ES-I3 (cell line): ENCODE measurements around the gene ADH1C.
"Not testable (repeated sequence)": the region's sequence is repeated elsewhere in the genome, so short reads cannot be mapped to it uniquely, and the experiment has no call there.

Experiments used
- H3K36me3 ChIP-seq: 2 replicates; pipeline ENCODE4 v1.6.1; 2013; ENCODE audit warnings: mild to moderate bottlenecking, low read length, control low read depth, moderate library complexity; ENCODE audit not compliant: insufficient read depth
- H3K4me1 ChIP-seq: 2 replicates; pipeline ENCODE4 v1.6.1; 2013; ENCODE audit warnings: mild to moderate bottlenecking, control low read depth, low read length; ENCODE audit not compliant: insufficient read depth
- H3K9ac ChIP-seq: 2 replicates; pipeline ENCODE4 v1.6.1; 2013; ENCODE audit warnings: low read depth, mild to moderate bottlenecking, low read length, moderate library complexity
- H3K9me3 ChIP-seq: 2 replicates; pipeline ENCODE4 v1.6.1; 2013; ENCODE audit warnings: mild to moderate bottlenecking, low read length, moderate library complexity; ENCODE audit not compliant: control insufficient read depth, insufficient read depth

Gene ADH1C

DNA sequence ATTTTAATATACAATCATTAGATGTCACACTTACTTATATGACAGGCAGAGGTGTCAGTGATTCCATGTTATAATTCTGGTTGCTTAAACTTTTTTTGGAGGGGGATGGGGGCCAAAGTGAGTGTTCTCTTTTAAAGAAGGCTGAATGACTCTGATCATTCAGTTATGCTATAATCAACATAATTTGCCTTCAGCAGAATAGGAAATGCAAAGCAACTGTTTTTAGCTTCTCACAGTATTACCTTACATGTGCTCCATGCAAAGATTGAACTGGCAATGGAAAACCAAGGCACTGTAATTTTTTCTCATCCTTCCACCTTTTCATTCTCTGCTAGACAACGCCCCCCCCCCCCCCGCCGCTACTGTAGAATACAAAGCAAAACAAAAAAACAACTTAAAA is 13.4 kb downstream of the ADH1C start:
- Histone ChIP-seq H3K4me1 (no peaks in the 10 kb centered on the region), H3K9me3 (no peaks in the 10 kb centered on the region), H3K9ac (no peak overlapping the region), H3K36me3 (no peaks in the 10 kb centered on the region)

DNA sequence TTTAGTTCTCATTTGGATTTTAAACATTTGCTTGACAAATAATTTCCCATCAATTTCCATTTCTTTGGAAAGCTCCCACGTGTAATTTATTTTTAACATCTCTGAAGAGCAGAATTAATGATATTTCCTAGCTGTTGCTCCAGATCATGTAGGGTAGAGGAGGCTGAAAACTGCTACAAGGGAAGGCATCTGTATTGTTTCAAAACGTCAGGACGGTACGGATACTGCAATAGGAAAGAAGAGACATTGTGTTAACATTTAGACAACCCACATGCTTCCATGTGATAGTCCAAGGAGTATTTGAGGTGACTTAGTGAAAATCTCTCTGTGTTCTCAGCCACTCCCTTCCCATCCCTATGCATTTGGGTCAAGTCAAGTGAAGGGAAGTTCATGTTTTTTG is 16.0 kb downstream of the ADH1C start:
- H3K4me1 ChIP-seq, result no peaks in the 10 kb centered on the region
- H3K9ac ChIP-seq, result no peak overlapping the region
- H3K36me3 ChIP-seq, result no peaks in the 10 kb centered on the region
- no peaks in the 10 kb centered on the region for H3K9me3 ChIP-seq

DNA sequence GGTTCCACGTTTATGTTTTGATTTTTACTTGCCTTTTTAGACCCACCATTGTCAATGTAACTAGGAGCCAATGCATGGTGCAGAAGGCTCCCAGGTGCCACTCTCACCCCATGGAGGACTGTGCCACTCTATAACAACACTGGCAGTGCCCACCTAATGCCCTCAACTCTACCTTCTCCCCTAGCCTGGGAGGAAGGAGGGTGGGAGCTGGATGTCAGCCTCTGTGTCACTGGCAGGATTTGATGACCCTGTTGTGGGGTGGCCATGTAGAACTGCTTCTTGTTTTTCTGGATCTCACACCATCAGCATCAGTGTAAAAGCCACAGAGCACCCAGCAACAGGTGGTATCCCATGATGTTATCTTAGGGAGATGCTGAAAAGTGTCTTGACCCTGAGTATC is 17.7 kb downstream of the ADH1C start:
- no peak overlapping the region for H3K9ac ChIP-seq
- H3K4me1 ChIP-seq, result no peaks in the 10 kb centered on the region
- H3K9me3 ChIP-seq, result no peaks in the 10 kb centered on the region
- H3K36me3 ChIP-seq, result no peaks in the 10 kb centered on the region

DNA sequence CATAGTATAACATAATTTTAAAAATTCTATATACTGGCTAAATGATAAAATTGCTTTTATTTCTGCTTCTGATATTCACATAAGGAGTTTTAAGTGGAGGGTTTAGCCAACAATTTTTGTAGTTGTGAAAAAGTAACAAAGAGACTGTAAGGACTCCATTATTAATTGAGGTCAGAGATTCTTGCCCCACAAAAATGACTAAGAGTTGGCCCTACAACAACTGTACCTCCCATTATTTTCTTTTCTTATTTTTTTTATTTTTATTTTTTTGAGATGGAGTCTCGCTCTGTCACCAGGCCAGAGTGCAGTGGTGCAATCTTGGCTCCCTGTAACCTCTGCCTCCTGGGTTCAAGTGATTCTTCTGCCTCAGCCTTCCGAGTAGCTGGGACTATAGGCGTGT is 21.9 kb downstream of the ADH1C start:
- Histone ChIP-seq H3K4me1 (no peaks in the 10 kb centered on the region), H3K9me3 (peaks cover 8% of the 10 kb centered on the region; the same call in 1 of the 2 replicates), H3K36me3 (no peaks in the 10 kb centered on the region), H3K9ac (no peak overlapping the region)

DNA sequence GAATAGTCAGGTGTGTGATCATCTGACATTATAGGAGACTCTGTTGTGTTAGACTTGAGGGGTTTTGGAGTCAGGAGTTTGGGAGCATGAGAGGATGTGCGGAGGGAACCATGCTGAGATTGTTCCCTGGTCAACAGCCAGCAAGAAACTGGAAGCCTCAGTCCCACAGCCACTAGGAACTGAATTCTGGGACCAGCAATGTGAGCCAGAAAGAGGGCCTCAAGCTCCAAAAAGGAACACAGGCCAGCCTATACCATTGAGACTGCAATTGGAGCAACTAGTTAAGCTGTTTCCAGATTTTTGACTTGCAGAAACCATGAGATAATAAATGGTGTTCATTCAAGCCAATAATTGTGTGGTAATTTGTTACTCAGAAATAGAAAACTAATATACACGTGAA is 22.7 kb downstream of the ADH1C start:
- no peaks in the 10 kb centered on the region for H3K4me1 ChIP-seq
- H3K36me3 ChIP-seq, result no peaks in the 10 kb centered on the region
- no peak overlapping the region for H3K9ac ChIP-seq
- peaks cover 8% of the 10 kb centered on the region; the same call in 1 of the 2 replicates for H3K9me3 ChIP-seq

DNA sequence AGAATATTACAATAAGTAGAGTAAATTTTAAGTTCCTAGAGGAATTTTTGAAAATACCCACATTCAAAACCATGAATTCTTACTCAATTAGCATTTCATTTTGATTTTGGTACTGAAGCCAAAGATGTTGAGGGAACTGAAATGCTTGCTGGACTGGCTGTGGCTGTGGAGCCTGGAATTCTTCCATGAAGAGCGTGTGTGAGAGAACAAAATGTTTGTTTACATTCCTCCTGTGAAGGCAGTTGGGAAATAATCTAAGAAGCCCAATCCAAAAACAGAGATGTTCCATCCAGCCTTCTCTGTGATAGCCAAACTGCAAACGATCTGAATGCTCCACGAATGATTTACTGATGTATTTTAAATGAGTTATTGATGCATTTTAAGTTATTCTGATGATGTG is 27.6 kb downstream of the ADH1C start:
- Histone ChIP-seq H3K9ac (no peak overlapping the region), H3K9me3 (peaks cover 8% of the 10 kb centered on the region; the same call in 1 of the 2 replicates), H3K4me1 (peaks cover 8% of the 10 kb centered on the region; the same call in 1 of the 2 replicates), H3K36me3 (no peaks in the 10 kb centered on the region)

DNA sequence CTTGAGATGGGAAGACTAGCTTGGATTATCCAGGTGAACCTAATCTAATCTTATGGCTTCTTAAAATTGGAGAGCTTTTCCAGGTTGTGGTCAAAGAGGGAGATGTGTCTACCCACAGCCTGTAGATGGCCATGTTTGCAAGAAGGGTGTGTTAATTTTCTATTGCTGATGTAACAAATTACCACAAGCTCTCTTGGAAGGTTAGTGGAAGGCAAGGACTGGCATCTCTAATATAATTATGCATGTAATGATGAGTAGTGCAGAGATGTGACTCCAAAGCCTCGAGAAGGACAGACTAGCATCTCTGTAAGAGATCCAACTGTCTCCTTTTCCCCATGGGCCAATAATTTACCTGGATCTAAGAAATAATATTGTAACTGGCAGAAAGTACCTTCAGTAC is 28.2 kb downstream of the ADH1C start:
- Histone ChIP-seq H3K9ac (no peak overlapping the region), H3K36me3 (no peaks in the 10 kb centered on the region), H3K9me3 (peaks cover 8% of the 10 kb centered on the region; the same call in 1 of the 2 replicates), H3K4me1 (peaks cover 8% of the 10 kb centered on the region; the same call in 1 of the 2 replicates)

DNA sequence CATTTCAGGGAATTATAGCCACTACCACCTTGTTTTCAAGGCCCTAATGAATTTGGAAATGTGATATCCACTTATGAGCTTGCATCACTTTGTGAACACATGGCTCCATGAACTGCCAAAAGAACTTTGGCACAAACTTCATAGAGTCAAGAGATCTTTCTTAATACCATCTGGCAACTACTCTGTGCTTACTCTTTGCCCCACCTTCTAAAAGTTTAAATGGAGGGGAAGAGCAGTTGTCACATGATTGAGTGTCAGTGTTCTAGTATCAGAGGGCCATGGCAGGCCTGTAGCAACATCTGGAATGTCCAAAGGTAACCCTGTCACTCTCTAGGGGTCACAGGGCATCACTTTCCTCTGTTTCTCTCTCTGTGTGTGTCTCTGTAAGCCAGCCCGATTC is 28.8 kb downstream of the ADH1C start:
- H3K9ac ChIP-seq, result no peak overlapping the region
- no peaks in the 10 kb centered on the region for H3K36me3 ChIP-seq
- H3K9me3 ChIP-seq, result peaks cover 8% of the 10 kb centered on the region; the same call in 1 of the 2 replicates
- H3K4me1 ChIP-seq, result peaks cover 8% of the 10 kb centered on the region; the same call in 1 of the 2 replicates

DNA sequence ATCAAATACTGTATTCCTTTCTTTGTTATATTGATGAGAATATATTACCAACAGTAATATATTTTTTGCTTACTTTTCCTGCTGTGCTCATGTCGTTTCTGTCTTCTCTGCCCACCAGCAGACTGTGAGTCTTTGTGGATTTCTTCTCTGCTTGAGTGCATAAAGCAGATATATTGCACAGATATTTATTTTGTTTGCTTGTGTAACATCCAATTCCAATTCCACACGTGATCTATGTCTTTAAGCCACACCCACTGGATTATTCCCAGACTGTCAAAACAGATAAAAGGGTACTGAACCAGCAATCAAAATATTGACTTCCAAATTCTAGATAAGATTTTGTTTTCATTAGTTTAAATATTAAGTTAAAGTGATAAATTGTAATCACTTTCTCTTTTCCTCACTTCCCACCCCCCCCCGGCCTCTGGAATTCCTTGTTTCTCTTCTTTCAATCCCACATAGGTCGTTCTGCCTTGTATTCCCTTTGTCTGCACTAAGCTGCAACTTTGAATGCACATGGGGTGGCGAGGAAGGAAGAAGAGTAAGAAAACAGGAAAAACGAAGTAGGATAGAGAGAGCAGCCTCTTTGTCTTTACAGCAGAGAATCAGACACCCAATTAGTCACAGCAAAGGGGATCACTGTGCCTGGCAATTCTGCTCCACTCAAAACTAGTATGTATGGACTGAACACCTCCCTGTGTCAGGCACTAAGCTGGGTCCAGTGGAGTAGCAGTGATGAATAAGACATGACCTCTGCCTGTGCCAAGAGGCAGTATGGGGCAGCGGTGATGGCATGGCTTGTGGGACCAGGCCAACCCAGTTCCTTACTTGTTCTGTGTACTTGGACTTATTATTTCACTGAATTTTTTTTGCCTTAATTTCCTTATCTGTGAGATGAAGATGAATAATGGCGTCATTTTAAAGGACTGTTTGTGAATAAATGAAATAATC is 31.0 kb downstream of the ADH1C start, which contains the start of gene ADH1B:
Gene ADH1B, minus strand, starts transcription at position 161 of the 951 bp plus-strand sequence. Its CDS starts 70 bp downstream, at position 91.
- peaks cover 8% of the 10 kb centered on the region; the same call in 1 of the 2 replicates for H3K4me1 ChIP-seq
- H3K36me3 ChIP-seq, result no peaks in the 10 kb centered on the region
- no peak within 1 kb of the TSS for H3K9ac ChIP-seq
- H3K9me3 ChIP-seq, result peaks cover 1% of the 10 kb centered on the region; the same call in 1 of the 2 replicates

DNA sequence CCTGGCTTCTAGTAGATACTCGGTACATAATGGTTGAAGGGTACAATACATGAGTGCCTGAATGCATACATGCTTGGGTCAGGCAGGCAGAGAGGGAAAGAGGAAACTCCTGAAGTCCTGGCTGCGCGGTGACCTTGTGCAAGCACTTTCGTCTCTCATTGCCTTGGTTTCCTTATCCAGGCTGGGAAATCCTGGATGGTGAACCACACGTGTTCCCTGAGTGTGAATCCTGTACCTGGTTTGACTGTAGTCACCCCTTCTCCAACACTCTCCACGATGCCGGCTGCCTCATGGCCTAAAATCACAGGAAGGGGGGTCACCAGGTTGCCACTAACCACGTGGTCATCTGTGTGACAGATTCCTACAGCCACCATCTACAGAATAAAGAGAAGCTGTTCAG is 34.7 kb downstream of the ADH1C start:
- H3K9ac ChIP-seq, H3K4me1 ChIP-seq, H3K9me3 ChIP-seq, H3K36me3 ChIP-seq: not testable (repeated sequence)

DNA sequence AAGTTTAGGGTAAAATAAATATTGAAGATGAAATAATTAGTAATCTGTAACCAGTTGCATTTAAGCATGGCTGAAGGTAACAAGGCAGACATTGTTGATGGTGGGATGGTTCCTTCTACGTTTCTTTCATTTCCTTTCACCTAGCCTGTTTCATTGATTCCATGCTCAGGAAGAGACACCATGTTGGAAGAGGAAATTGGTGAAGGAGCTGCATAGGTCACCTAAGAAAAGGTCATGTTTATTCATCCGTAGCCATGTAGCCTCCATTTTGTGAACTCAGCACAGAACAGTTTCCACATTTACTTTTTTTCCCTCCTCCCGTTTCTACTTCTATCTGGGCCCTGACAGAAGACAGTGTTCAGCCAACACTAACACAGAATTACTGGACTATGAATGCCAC is 35.2 kb downstream of the ADH1C start:
- H3K9me3 ChIP-seq, result no peaks in the 10 kb centered on the region
- no peak overlapping the region for H3K9ac ChIP-seq
- peaks cover 8% of the 10 kb centered on the region; the same call in 1 of the 2 replicates for H3K4me1 ChIP-seq
- no peaks in the 10 kb centered on the region for H3K36me3 ChIP-seq

DNA sequence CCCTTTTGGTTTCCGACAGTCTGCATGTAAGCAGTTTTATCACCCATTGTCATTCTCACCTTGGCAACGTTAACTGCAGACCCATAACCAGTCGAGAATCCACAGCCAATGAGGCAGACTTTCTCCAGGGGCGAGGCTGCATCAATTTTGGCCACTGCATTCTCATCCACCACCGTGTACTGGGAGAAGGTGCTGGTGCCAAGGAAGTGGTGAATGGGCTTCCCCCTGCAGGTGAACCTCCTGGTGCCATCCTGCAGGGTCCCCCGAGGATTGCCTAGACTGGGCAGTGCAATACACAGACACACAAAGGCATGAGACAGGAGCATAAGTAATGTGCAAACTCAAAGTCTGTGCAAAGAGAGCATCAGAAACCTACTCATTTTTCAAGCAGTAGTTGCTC is 36.7 kb downstream of the ADH1C start:
- H3K4me1 ChIP-seq, result no peaks in the 10 kb centered on the region
- no peak overlapping the region for H3K9ac ChIP-seq
- no peaks in the 10 kb centered on the region for H3K36me3 ChIP-seq
- H3K9me3 ChIP-seq, result no peaks in the 10 kb centered on the region

DNA sequence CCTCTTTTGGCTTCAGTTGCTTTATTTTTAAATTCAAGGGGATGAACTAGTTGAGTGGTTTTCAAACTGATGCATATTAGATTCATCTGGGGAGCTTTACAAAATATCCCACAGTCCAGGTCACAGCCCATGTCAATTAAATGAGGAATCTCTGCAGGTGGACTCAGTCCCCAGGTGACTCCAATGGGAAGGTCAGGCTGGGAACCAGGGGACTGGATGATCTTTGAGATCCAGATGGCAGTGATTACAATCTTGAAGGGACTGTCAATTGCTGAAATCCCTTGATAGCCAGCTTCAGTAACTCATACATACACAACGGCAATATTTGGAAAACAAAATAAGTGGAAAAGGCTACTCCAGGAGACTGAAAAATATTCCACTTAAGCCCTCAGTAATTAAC is 38.3 kb downstream of the ADH1C start:
- no peaks in the 10 kb centered on the region for H3K9me3 ChIP-seq
- no peak overlapping the region for H3K9ac ChIP-seq
- H3K4me1 ChIP-seq, result no peaks in the 10 kb centered on the region
- no peaks in the 10 kb centered on the region for H3K36me3 ChIP-seq

DNA sequence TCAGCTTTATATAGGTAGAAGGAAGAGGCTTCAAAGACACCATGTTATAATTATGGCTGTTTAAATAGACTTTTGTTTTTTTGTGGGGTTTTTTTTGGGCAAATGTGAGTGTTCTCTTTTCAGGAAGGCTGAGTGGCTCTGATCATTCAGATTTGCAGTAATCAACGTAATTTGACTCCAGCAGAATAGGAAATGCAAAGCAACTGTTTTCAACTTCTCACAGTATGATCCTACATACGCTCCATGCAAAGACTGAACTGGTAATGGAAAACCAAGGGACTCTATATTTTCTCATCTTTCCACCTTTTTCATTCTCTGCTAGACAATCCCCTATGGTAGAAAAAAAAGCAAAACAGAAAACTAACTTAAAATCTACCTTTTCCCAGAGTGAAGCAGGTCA is 42.2 kb downstream of the ADH1C start:
- no peak overlapping the region for H3K9ac ChIP-seq
- H3K9me3 ChIP-seq, result no peaks in the 10 kb centered on the region
- H3K36me3 ChIP-seq, result no peaks in the 10 kb centered on the region
- H3K4me1 ChIP-seq, result no peaks in the 10 kb centered on the region
